Activated T-cell treated with anti-CD3 and anti-CD28 coated beads, Interleukin-2, amount 50 U/mL, for 24 hours (primary cell): Measurements from ENCODE around the gene PPP1R13B.

ENCODE experiments used
- DNase-seq: peaks from one replicate; pipeline ENCODE4 v3.0.0-alpha.2; 2020
- H3K27ac Mint-ChIP-seq: 2 replicates; pipeline ENCODE4 v1.8.0; 2020; ENCODE audit warnings: mild to moderate bottlenecking, mixed read lengths
- H3K27me3 Mint-ChIP-seq: 2 replicates; pipeline ENCODE4 v1.8.0; 2020; ENCODE audit warnings: mixed read lengths
- H3K36me3 Mint-ChIP-seq: 2 replicates; pipeline ENCODE4 v1.8.0; 2020; ENCODE audit warnings: low read depth, mixed read lengths
- H3K4me1 Mint-ChIP-seq: 2 replicates; pipeline ENCODE4 v1.8.0; 2020; ENCODE audit warnings: low read depth, mixed read lengths
- H3K4me3 Mint-ChIP-seq: 2 replicates; pipeline ENCODE4 v1.8.0; 2020; ENCODE audit warnings: mild to moderate bottlenecking, moderate library complexity, mixed read lengths
- H3K9me3 Mint-ChIP-seq: 2 replicates; pipeline ENCODE4 v1.8.0; 2020; ENCODE audit warnings: mixed read lengths

The PPP1R13B gene

DNA sequence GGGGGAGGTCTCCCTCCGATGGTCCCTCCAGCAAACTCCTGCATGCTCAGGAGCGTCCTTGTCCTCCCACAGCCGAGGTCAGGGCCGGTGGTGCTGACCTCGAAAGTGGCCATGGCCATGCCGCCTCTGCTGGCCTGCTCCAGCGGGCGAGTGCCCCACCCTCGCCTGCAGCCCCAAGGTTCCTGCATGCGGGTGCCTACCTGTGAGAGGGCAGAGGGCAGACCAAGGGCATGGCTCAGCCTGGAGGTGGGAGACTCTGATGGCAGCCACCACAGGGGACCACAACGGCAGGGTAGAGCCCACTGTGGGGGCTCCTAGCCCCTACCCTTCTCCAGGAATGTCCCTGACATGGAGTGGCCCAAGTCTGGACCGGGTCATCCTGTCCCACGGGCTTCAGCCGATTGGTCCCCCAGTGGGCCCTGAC lies 38.1 kb upstream of the PPP1R13B start:
- Mint-ChIP-seq H3K9me3 (no peaks in the 10 kb centered on the region), H3K36me3 (no peaks in the 10 kb centered on the region), H3K27me3 (peaks cover 4% of the 10 kb centered on the region), H3K4me1 (peaks cover 4% of the 10 kb centered on the region), H3K27ac (no peak overlapping the region), H3K4me3 (no peak overlapping the region)
- no peak for DNase-seq

DNA sequence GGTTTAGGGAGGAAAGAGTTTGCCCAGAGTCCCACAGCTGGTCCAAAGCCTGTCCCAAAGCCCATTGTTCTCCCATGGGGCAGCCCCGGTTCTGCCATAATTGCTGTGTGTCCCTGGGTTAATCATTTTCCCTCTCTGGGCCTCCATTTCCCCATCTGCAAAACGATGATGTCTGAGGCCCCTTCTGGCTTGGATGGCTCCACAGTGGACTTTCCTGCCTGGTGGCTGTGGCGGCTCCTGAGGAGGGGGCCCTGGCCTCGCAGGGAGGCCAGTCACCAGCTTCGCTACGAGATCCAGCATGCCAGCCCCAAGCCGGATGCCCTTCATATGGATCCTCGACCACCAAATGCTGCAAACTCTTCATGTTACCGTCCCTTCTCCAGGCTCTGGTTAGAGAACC lies 37.5 kb upstream of the PPP1R13B start:
- peaks cover 11% of the 10 kb centered on the region for H3K4me1 Mint-ChIP-seq
- no peak overlapping the region for H3K4me3 Mint-ChIP-seq
- no peaks in the 10 kb centered on the region for H3K9me3 Mint-ChIP-seq
- peaks cover 4% of the 10 kb centered on the region for H3K27me3 Mint-ChIP-seq
- no peaks in the 10 kb centered on the region for H3K36me3 Mint-ChIP-seq
- DNase-seq = no peak
- no peak overlapping the region for H3K27ac Mint-ChIP-seq

DNA sequence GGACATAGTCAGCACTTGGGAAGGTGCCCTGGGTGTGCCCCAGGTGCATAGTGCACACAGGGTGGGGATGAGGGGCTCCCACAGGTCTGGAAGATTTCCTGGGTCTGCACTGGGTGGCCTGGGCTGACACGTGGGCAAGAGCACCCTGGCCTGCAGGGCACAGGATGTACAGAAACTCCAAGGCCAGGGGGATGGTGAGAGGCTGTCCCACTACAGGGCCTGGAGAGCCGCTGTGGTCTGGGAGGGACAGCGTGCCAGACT lies 35.8 kb upstream of the PPP1R13B start:
- no peak for DNase-seq
- no peaks in the 10 kb centered on the region for H3K36me3 Mint-ChIP-seq
- peaks cover 18% of the 10 kb centered on the region for H3K4me1 Mint-ChIP-seq
- H3K9me3 Mint-ChIP-seq = no peaks in the 10 kb centered on the region
- H3K27me3 Mint-ChIP-seq = peaks cover 4% of the 10 kb centered on the region
- no peak overlapping the region for H3K4me3 Mint-ChIP-seq
- no peak overlapping the region for H3K27ac Mint-ChIP-seq

DNA sequence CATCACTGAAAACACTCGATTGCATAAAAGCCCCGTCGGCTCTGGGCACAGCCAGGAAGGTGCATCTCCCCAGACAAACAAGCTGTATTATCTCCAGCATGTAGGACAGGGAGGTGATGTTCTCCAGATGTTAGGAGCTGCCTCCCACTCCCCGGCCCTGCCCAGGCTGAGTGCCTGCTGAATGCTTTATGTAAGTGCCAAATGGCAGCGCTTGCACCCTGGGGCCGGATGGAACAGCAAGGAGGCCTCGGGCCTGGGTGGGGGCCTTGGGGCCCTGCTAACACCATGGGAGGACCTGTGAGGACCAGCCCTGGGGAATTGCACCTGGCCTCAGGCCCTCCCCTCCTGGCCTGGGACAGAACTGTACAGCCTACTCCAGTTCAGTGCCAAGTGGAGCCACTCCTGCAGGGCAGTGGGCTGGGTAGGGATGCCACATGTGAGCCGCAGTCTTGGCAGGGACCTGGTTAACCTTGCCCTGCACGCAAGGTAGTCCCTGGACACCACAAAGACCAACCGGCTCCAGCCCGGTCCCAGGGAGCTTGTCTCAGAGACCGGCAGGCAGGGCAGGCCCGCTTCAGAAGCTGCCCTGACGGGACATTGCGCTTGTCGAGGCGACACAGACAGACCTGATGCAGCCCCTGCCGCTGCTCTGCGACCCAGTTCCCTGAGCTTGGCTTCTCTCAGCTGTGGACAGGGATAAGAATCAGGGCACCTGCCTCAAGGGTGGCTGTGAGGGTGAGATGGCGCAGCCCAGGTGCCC lies 35.3 kb upstream of the PPP1R13B start:
- no peak for DNase-seq
- Mint-ChIP-seq H3K27me3 (peaks cover 4% of the 10 kb centered on the region), H3K4me1 (peaks cover 18% of the 10 kb centered on the region), H3K9me3 (no peaks in the 10 kb centered on the region), H3K36me3 (no peaks in the 10 kb centered on the region), H3K4me3 (no peak overlapping the region), H3K27ac (no peak overlapping the region)

DNA sequence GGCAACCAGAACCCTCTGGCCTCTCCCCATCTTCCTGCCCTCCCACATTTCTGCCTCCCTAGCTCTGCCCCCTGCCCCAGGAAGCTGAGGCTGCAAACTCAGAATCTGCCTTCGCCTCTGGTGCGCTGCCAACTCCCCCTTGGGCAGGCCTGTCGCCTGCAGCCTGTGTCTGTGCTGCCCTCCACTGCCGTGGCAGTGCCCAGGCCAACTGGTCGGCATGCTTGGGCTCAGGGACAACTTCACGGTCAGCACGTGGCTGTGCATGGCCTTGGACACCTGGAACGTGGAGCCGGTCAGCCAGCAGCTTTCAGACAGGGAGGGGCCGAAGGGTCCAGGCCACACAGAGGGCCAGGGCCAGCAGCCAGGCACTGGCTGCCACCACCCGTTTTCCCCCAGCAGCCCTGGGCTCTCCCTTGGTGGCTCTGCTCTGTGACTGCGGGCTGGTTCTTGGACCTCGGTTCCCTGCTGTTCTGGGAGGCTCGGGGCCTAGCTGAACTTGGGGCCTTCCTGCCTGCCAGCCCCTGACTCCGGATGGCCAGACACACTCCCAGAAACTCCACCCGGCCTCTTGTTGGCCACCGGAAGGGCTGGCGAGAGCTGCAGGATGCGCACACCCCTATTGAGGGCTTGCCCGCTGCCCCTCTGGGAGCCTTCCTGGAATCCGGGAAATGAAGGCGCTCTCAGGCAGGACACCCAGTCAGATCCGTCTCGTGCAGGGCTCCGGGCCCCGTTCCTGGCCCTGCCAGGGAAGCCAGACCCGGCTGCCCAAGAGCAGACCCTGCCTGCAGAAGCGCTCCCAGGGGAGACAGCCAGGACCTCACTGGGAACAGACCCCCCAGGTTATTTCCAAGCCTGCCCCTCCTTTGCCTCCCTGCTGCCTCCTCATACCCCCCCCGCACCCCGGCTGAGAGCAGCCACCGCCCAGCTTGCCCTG lies 34.2 kb upstream of the PPP1R13B start:
- Mint-ChIP-seq H3K36me3 (no peaks in the 10 kb centered on the region), H3K4me3 (no peak overlapping the region), H3K4me1 (peaks cover 18% of the 10 kb centered on the region), H3K27ac (no peak overlapping the region), H3K27me3 (peaks cover 4% of the 10 kb centered on the region), H3K9me3 (no peaks in the 10 kb centered on the region)
- DNase-seq = no peak

DNA sequence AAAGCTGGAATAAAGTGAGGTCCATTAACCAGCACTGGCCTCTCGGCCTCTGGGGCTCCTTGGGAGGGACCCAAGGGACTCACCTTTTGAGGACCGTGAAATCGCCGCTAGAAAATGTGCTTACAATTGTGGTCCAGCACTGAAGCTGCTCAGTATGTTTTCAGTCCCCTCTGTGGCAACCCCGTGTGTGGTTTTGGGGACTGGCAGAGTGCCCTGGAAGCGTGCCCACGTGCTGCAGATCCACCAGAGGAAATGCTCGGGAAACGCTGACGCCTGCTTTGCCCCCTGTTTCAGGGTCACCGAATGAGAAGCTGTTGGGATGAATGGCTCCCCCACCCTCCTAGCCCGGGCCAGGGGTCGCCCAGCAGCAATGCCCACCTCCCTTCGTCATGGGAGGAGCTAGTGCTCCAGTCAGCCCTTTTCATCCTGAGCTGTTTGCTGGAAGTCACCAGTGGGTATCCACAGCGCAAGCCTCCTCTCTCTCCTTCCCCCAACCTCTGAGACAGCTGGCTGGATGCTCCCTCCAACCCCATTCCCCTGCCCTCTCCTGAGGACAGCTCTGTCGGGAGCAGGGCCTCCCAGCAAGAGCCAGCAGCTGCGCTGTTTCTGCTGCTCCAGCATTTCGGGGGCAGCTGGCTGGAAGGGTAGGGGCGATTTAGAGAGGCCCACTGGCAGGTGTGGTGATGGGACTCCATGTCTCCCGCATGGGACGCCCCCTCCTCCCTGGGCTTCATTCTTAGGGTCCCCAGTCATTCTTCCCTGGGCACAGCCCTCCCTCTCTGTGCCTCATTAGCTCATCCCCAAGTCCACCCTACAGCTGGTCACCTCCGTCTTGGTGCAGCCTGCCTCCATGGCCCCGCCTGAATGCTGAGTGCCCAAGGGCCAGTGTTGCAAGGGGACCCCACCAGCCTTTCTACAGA lies 33.2 kb upstream of the PPP1R13B start:
- Mint-ChIP-seq H3K27me3 (peaks cover 4% of the 10 kb centered on the region), H3K36me3 (no peaks in the 10 kb centered on the region), H3K9me3 (no peaks in the 10 kb centered on the region), H3K4me3 (peak overlapping the region; percentile 53), H3K4me1 (peaks cover 18% of the 10 kb centered on the region), H3K27ac (peak overlapping the region; percentile 57)
- DNase-seq = peak; percentile 48

DNA sequence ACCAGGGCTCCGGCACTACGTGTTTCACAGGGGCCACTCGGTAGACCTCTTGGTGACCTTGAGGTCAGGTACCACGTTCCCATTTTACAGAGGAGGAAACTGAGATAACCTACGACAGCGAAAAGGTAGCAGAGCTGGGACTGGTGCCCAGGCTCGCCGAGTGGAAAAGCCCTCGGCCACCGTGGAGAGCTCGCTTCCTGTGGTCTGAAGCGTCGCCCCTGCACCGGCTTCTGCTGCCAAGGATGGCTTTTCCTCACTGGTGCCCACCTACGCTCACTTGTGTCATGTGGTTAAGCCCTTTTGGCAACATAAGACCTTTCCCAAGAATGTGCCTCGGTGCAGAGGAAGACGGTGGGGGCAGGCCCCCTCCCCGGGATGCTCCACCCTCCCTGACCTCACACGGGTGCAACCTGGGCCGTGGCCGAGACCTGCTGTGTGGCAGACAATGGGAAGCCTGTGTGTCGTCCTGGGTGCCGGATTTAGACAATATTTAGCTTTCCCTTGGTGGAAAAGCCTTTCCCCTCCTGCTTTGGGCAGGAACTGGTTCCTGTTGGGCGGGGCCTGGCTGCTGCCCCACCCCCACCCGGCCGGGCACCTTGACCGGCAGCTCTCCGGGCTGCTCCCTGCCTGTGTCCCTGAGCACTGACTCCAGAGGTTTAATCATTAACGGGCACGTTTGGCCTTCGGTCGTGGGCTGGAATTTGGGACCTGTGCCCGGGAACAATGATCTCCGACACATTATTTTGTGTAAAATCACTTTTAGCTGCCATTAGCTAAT lies 32.4 kb upstream of the PPP1R13B start:
- H3K36me3 Mint-ChIP-seq = no peaks in the 10 kb centered on the region
- H3K4me3 Mint-ChIP-seq = peak overlapping the region; percentile 53
- peak; percentile 42 for DNase-seq
- no peaks in the 10 kb centered on the region for H3K9me3 Mint-ChIP-seq
- peaks cover 21% of the 10 kb centered on the region for H3K4me1 Mint-ChIP-seq
- peak overlapping the region; percentile 57 for H3K27ac Mint-ChIP-seq
- H3K27me3 Mint-ChIP-seq = peaks cover 4% of the 10 kb centered on the region

DNA sequence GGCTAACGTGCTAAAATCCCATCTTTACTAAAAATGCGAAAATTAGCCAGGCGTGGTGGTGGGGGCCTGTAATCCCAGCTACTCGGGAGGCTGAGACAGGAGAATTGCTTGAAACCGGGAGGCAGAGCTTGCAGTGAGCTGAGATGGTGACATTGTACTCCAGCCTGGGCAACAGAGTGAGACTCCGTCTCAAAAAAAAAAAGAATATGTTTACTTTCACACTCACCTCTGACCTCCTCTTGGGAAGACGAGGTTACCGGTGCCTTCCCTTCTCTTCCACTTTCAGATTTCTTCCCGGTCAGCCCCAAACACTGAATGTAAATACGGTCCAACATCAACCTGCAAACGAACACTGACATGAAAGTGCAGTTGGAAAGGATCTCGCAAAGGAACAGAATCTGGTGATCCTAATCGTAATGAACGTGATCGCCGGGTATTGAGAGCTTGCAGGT lies 31.8 kb upstream of the PPP1R13B start:
- Mint-ChIP-seq H3K4me1 (peaks cover 25% of the 10 kb centered on the region), H3K27ac (no peak overlapping the region), H3K9me3 (no peaks in the 10 kb centered on the region), H3K27me3 (peaks cover 4% of the 10 kb centered on the region), H3K4me3 (peak overlapping the region; percentile 53), H3K36me3 (no peaks in the 10 kb centered on the region)
- DNase-seq = no peak

DNA sequence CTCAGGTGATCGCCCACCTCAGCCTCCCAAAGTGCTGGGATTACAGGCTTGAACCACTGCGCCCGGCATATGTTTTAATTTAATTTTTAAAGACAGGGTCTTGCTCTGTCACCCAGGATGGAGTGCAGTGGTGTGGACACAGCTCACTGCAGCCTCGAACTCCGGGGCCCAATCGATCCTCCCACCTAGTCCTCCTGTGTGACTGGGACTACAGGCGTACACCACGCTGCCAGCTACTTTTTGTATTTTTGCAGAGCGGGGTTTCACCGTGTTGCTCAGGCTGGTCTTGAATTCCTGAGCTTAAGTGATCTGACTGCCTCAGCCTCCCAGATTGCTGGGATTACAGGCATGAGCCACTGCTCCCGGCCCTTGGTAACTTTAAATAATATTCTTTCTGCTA lies 30.8 kb upstream of the PPP1R13B start:
- DNase-seq = no peak
- Mint-ChIP-seq H3K27me3 (peaks cover 4% of the 10 kb centered on the region), H3K27ac (no peak overlapping the region), H3K36me3 (no peaks in the 10 kb centered on the region), H3K4me1 (peaks cover 27% of the 10 kb centered on the region), H3K4me3 (no peak overlapping the region), H3K9me3 (no peaks in the 10 kb centered on the region)

DNA sequence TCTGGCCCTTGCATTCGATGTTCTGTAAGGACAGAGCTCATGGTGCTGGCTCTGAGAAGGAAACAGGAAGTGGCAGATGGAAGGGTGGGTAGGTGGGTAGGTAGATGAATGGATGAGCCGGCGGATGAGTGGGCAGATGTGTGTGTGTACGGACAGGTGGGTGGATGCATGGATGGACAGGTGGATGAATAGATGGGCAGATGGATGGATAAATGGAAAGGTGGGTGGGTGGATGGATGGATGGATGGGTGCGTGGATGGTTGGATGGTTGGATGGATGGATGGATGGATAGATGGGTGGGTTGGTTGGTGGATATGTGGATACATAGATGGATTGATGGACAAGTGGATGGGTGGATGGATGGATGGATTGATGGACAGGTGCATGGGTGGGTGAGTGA lies 27.6 kb upstream of the PPP1R13B start:
- no peak for DNase-seq
- H3K9me3 Mint-ChIP-seq = no peaks in the 10 kb centered on the region
- no peak overlapping the region for H3K27ac Mint-ChIP-seq
- H3K27me3 Mint-ChIP-seq = no peaks in the 10 kb centered on the region
- no peak overlapping the region for H3K4me3 Mint-ChIP-seq
- peaks cover 25% of the 10 kb centered on the region for H3K4me1 Mint-ChIP-seq
- H3K36me3 Mint-ChIP-seq = peaks cover 2% of the 10 kb centered on the region

DNA sequence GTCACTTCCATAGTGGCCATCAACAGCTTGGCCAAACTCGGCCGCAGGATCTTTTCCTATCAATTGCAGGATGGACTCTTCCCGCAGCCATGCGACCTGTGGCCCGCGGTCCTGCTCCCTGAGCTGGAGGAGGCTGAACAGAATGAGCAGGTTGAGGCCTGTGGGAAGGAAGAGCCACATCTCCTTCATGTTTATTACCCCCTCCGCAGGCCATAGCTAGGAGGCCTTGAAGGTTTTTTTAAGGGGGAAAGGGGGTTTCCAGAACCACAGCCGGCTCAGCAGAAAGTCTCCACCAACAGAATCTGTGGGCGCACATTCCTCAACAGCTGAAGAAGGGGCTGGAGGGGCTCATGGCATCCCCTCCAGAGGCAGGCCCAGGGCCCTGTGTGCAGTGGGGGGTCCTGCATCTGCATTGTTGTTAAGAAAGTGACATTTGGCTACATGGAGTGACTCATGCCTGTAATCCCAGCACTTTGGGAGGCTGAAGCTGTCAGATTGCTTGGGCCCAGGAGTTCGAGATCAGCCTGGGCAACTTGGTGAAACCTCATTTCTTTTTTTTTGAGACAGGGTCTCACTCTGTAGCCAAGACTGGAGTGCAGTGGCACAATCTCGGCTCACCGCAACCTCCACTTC lies 25.2 kb upstream of the PPP1R13B start:
- Mint-ChIP-seq H3K27ac (peak overlapping the region; percentile 89), H3K9me3 (no peaks in the 10 kb centered on the region)

DNA sequence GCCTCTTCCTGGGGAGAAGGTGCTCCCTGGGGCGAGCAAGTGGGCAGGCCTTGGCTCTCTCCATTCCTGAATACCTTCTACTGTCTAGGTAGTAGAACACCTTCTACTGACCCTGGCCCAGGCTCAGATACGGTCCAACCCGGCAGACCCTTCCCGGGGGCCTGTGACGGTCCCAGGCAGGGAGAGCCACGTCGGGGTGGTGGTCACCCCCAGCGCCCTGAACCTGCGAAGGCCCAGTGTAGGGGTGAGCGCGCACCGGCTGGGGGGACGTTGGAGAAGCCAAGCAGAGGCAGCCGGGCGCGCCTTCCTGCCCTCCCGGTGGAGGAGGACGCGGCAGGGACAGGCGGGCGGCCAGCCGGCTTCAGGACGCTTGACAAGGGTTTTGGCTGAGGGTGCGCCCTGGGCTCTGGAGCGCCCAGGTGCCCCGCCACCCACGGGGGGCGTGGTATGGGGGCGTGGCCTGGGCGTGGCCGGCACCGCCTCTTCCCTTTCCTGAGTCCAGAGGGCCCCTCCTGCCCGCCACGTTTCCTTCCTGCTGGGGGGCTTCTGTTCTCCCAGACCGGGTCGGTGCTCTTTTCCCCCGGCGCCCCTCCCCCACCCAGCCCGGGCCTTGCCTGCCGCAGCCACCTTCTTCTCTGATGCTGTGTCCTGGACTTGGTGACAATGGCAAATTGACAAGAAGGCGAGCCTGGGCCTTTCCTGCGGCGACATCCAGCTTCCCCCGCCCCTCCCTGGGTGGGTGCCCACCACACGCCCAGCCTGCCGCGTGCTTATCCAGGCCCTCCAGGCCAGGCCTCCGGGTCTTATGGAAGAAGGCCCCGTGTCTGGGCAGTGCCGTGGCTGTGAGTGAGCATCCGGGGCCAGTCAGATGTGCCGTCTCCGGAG lies 24.5 kb upstream of the PPP1R13B start:
- Mint-ChIP-seq H3K27ac (peak overlapping the region; percentile 89), H3K36me3 (peaks cover 2% of the 10 kb centered on the region)
- DNase-seq = peak; percentile 88

More for the DNA sequence above, 25.2 kb upstream of the PPP1R13B start:
- H3K36me3 Mint-ChIP-seq = peaks cover 2% of the 10 kb centered on the region
- H3K4me1 Mint-ChIP-seq = peaks cover 16% of the 10 kb centered on the region
- DNase-seq = no peak
- H3K27me3 Mint-ChIP-seq = no peaks in the 10 kb centered on the region
- H3K4me3 Mint-ChIP-seq = peak overlapping the region; percentile 82

More for the DNA sequence above, 24.5 kb upstream of the PPP1R13B start:
- peaks cover 16% of the 10 kb centered on the region for H3K4me1 Mint-ChIP-seq
- peak overlapping the region; percentile 82 for H3K4me3 Mint-ChIP-seq
- no peaks in the 10 kb centered on the region for H3K9me3 Mint-ChIP-seq
- H3K27me3 Mint-ChIP-seq = no peaks in the 10 kb centered on the region
